SK-N-SH treated with all-trans-retinoic acid at 6 μM for 48 hours (cell line): ENCODE data around the gene ZFYVE19.

Experiments
- RARB ChIP-seq: fragments of 250-450 bp; sonication (Bioruptor Pico); IDR thresholded peaks from 2 replicates; pipeline ENCODE4 v1.8.0; 2021; ENCODE audit warnings: mild to moderate bottlenecking, moderate library complexity
- TF ChIP-seq, protein P1 (sequence below): fragments of 250-450 bp; sonication (Bioruptor Pico); IDR thresholded peaks from 2 replicates; pipeline ENCODE4 v1.5.0; 2020; ENCODE audit warnings: mild to moderate bottlenecking, moderate library complexity
- TF ChIP-seq, protein P2 (sequence below): fragments of 250-450 bp; sonication (Bioruptor Pico); IDR thresholded peaks from 2 replicates; pipeline ENCODE4 v1.5.1; 2020; ENCODE audit warnings: low read depth, mild to moderate bottlenecking, moderate library complexity

DNA sequence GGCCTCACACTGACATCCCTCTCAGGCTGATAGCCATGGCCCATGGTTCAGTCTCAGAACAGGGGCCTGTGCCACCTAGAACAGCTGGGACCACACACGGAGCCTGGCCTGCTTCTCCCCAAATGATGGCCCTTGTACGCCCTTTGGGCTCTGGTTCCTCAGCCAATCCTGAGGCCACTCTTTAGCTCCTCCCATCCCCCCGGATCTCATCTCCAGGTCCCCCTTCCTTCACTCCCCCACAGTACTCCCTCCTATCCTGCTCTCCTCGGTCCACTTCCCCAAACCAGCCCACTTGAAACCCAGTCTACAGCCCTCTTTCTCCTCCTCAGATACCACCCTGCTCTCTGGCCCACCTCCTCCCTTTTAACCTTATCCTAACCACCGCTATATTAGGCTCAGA is 17.8 kb upstream of the ZFYVE19 start:
- TF ChIP-seq, protein P1, sequence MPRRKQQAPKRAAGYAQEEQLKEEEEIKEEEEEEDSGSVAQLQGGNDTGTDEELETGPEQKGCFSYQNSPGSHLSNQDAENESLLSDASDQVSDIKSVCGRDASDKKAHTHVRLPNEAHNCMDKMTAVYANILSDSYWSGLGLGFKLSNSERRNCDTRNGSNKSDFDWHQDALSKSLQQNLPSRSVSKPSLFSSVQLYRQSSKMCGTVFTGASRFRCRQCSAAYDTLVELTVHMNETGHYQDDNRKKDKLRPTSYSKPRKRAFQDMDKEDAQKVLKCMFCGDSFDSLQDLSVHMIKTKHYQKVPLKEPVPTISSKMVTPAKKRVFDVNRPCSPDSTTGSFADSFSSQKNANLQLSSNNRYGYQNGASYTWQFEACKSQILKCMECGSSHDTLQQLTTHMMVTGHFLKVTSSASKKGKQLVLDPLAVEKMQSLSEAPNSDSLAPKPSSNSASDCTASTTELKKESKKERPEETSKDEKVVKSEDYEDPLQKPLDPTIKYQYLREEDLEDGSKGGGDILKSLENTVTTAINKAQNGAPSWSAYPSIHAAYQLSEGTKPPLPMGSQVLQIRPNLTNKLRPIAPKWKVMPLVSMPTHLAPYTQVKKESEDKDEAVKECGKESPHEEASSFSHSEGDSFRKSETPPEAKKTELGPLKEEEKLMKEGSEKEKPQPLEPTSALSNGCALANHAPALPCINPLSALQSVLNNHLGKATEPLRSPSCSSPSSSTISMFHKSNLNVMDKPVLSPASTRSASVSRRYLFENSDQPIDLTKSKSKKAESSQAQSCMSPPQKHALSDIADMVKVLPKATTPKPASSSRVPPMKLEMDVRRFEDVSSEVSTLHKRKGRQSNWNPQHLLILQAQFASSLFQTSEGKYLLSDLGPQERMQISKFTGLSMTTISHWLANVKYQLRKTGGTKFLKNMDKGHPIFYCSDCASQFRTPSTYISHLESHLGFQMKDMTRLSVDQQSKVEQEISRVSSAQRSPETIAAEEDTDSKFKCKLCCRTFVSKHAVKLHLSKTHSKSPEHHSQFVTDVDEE, result no peak
- TF ChIP-seq, protein P2, sequence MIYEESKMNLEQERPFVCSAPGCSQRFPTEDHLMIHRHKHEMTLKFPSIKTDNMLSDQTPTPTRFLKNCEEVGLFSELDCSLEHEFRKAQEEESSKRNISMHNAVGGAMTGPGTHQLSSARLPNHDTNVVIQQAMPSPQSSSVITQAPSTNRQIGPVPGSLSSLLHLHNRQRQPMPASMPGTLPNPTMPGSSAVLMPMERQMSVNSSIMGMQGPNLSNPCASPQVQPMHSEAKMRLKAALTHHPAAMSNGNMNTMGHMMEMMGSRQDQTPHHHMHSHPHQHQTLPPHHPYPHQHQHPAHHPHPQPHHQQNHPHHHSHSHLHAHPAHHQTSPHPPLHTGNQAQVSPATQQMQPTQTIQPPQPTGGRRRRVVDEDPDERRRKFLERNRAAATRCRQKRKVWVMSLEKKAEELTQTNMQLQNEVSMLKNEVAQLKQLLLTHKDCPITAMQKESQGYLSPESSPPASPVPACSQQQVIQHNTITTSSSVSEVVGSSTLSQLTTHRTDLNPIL (CRISPR knock-in tag), result no peak
- no peak for TF ChIP-seq RARB (CRISPR knock-in tag)
